Stimulated activated naive B cell treated with anti-CD40 and anti-IgM and Interleukin-4, amounts not matched to agents 10 μg/mL and 1 μg/mL and 100 μg/mL, for 72 hours (primary cell): ENCODE data around the gene NKD1.

Experiments
- ATAC-seq, 2 donors: fragments of 150-1000 bp; cut with Tn5 transposase; replicated peaks; 2 replicates each; pipeline ENCODE4 v1.10.0; 2021; ENCODE audit warnings: moderate library complexity in 1 of 2
- DNase-seq: peaks from one replicate; pipeline ENCODE4 v3.0.0; 2021
- H3K27ac Mint-ChIP-seq: one replicate; pipeline ENCODE4 v1.8.0; 2022; ENCODE audit warnings: mild to moderate bottlenecking, mixed read lengths
- H3K27me3 Mint-ChIP-seq, 2 donors: one replicate each; pipeline ENCODE4 v1.8.0; 2022; ENCODE audit warnings: mixed read lengths in 2 of 2
- H3K36me3 Mint-ChIP-seq, 2 donors: one replicate each; pipeline ENCODE4 v1.8.0; 2022; ENCODE audit warnings: mixed read lengths in 2 of 2, mild to moderate bottlenecking in 1 of 2
- H3K4me1 Mint-ChIP-seq, 2 donors: one replicate each; pipeline ENCODE4 v1.8.0; 2022; ENCODE audit warnings: mixed read lengths in 2 of 2, mild to moderate bottlenecking in 1 of 2
- H3K4me3 Mint-ChIP-seq, 2 donors: one replicate each; pipeline ENCODE4 v1.8.0; 2022; ENCODE audit warnings: mild to moderate bottlenecking in 2 of 2, mixed read lengths in 2 of 2, moderate library complexity in 1 of 2
- H3K9me3 Mint-ChIP-seq, 2 donors: one replicate each; pipeline ENCODE4 v1.8.0; 2022; ENCODE audit warnings: mixed read lengths in 2 of 2, mild to moderate bottlenecking in 1 of 2

NKD1 gene

DNA sequence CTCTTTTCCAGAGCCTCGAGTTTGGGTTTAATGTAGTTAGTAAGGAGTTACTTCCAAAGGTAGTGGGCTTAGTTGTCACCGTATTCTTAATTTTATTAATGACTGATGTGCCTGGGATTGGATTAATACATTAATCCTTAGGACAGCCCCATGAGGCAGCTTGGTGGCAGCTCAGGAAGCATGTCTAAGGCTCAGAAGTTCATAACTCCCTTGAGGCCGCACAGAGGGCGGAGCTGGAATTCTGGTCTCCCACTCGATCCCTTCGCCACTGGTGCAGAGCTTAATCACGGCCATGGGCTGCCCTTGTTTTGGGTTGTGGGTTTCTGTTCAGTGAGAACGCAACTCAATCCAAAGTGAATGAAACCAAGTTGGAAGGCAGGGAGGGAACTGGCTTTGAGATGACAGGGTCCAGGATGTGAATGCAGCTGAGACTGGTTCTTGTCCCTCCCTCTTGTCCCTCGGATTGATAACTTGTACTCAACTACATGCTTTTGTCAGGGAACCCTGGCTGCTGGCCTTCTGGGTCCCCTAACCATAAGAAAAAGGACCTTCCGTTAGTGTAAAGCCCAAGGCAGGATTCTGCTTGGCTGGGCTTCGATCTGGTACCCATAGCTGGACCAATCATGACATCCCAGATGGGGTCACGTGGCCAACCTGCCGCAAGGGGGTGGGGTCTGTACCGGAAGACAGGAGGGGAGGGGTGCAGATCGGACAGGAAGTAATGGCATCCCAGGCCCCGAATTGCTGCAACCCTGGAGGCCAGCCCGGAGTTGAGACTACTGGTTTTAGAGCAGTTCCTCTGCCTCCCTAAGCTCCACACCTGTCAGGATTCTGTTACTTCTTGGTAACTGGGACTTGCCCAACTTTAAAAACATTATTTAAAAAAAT is 87.6 kb downstream of the NKD1 start:
- H3K27ac Mint-ChIP-seq: no peak overlapping the region
- DNase-seq (no peak), ATAC-seq (peak in 1 of 2 donors; percentile 25)
- H3K36me3 Mint-ChIP-seq: no peaks in the 10 kb centered on the region
- H3K4me3 Mint-ChIP-seq: no peak overlapping the region
- H3K27me3 Mint-ChIP-seq: peaks cover 12 to 26% of the 10 kb centered on the region in 2 donors
- H3K4me1 Mint-ChIP-seq: peaks cover 0 to 3% of the 10 kb centered on the region in 2 donors
- no peaks in the 10 kb centered on the region for H3K9me3 Mint-ChIP-seq

- H3K27me3 Mint-ChIP-seq: peaks cover 12 to 35% of the 10 kb centered on the region in 2 donors
- no peaks in the 10 kb centered on the region for H3K9me3 Mint-ChIP-seq
- no peak for DNase-seq
- peaks cover 0 to 3% of the 10 kb centered on the region in 2 donors for H3K4me1 Mint-ChIP-seq
- H3K4me3 Mint-ChIP-seq: no peak overlapping the region
- H3K27ac Mint-ChIP-seq: no peak overlapping the region
- no peak for ATAC-seq
- H3K36me3 Mint-ChIP-seq: no peaks in the 10 kb centered on the region
These were observed 88.7 kb downstream of the NKD1 start for GRCh38 chr16:50636753-50637374.

- no peak for ATAC-seq
- no peak overlapping the region for H3K4me3 Mint-ChIP-seq
- no peak for DNase-seq
- peaks cover 12 to 35% of the 10 kb centered on the region in 2 donors for H3K27me3 Mint-ChIP-seq
- no peaks in the 10 kb centered on the region for H3K9me3 Mint-ChIP-seq
- H3K36me3 Mint-ChIP-seq: no peaks in the 10 kb centered on the region
- peaks cover 0 to 3% of the 10 kb centered on the region in 2 donors for H3K4me1 Mint-ChIP-seq
- peak overlapping the region; percentile 25 for H3K27ac Mint-ChIP-seq
These were observed 89.8 kb downstream of the NKD1 start for GRCh38 chr16:50637716-50638602.

GRCh38 chr16:50638816-50639670 is 90.8 kb downstream of the NKD1 start:
- DNase-seq: no peak
- ATAC-seq: no peak
- H3K4me3 Mint-ChIP-seq: no peak overlapping the region
- H3K9me3 Mint-ChIP-seq: no peaks in the 10 kb centered on the region
- H3K36me3 Mint-ChIP-seq: no peaks in the 10 kb centered on the region
- H3K4me1 Mint-ChIP-seq: peaks cover 0 to 3% of the 10 kb centered on the region in 2 donors
- H3K27me3 Mint-ChIP-seq: peaks cover 12 to 35% of the 10 kb centered on the region in 2 donors
- H3K27ac Mint-ChIP-seq: no peak overlapping the region

- no peak for ATAC-seq
These were observed 92.2 kb downstream of the NKD1 start for GRCh38 chr16:50640391-50640790.

DNA sequence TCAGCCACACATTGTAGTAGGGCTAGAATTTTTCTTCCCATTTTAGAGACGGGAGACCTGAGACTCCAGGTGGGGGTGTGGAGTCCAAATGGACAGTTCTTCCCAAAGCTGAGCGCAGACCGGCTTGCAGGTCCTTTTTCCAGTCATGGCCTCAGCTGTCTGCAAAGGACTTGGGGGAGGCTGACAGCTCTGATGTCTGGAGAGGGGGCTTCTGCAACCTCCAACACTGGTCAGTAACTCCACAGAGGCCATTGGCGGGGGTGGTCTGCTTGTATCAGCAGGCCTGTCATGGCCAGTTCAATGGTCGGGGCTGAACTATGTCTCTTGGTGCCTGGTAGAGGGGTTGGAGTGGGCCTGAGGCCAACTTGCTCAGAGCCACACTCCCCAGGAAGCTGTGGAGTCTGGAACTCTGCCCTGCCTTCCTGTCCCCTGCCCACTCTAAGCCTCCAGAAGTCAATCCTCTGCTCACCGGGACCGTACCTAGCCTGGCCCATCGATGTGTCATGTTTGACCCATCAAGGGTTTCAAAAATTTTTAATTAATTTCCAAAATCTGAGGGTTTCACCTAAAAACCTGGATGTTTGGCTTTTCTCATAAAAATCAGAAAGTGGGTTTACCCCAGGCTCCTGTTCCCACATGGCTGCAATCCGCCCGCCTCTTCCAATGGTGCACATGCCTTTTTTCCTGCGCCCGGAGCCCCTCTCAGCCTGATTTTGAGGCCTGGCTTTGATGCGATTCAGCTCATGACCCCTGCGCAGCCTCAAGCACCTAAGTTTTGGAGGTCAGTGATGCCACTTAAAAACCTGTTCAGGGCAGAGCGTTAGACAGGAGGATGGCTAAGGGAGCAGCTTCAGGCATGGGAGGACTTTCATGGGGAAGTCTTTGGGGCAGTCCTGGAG is 93.0 kb downstream of the NKD1 start:
- H3K4me3 Mint-ChIP-seq: no peak overlapping the region
- H3K27ac Mint-ChIP-seq: no peak overlapping the region
- H3K4me1 Mint-ChIP-seq: peaks cover 5% of the 10 kb centered on the region in 2 donors
- H3K27me3 Mint-ChIP-seq: peaks cover 15 to 27% of the 10 kb centered on the region in 2 donors
- no peak for DNase-seq
- H3K36me3 Mint-ChIP-seq: no peaks in the 10 kb centered on the region
- ATAC-seq: no peak
- no peaks in the 10 kb centered on the region for H3K9me3 Mint-ChIP-seq

More at GRCh38 chr16:50640391-50640790, 92.2 kb downstream of the NKD1 start:
- no peak overlapping the region for H3K27ac Mint-ChIP-seq
- H3K4me3 Mint-ChIP-seq: no peak overlapping the region
- H3K27me3 Mint-ChIP-seq: peaks cover 15 to 27% of the 10 kb centered on the region in 2 donors
- H3K36me3 Mint-ChIP-seq: no peaks in the 10 kb centered on the region
- H3K9me3 Mint-ChIP-seq: no peaks in the 10 kb centered on the region
- DNase-seq: no peak
- H3K4me1 Mint-ChIP-seq: peaks cover 5 to 7% of the 10 kb centered on the region in 2 donors

DNA sequence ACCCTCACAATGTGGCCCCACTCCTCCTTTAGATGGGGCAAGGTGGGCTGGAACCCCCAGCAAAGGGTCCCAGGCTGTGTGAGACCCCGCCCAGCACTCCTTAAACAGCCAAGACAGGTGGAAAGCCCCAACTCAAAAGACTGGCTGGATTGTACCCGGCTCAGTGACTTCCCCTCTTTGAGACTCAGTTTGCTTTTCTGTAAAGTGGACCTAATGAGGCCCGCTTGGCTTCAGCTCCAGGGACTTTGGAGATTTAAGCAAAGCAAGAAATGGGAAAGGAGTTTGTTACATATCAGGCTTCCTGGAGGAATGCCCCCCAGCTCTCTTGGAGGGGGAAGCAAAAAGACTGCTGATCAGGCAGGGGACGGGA is 93.6 kb downstream of the NKD1 start:
- Mint-ChIP-seq H3K27me3 (peaks cover 15 to 27% of the 10 kb centered on the region in 2 donors), H3K27ac (no peak overlapping the region), H3K36me3 (no peaks in the 10 kb centered on the region), H3K9me3 (no peaks in the 10 kb centered on the region), H3K4me3 (no peak overlapping the region), H3K4me1 (peaks cover 5% of the 10 kb centered on the region in 2 donors)
- DNase-seq (no peak), ATAC-seq (no peak)

DNA sequence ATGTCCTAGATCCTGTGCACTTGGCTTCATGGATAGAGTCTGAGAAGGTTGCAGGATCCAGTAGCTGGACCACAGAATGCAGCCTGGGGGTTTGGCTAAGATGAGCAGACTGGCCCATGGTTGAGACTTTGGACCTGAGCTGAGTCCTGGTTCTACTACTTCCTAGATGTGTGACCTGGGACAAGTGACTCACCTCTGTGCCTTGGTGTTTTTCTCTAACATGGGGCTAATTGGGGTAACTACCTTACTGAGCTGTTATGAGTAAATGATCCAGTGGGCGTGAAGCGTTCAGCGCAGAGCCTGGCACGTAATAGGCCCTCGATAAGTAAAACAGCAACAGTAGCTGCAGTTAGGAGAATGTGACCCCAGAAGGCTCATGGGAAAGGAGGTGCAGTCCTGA is 94.2 kb downstream of the NKD1 start:
- no peak overlapping the region for H3K4me3 Mint-ChIP-seq

GRCh38 chr16:50643192-50643591 is 95.0 kb downstream of the NKD1 start:
- H3K27me3 Mint-ChIP-seq: peaks cover 15 to 23% of the 10 kb centered on the region in 2 donors
- no peak overlapping the region for H3K4me3 Mint-ChIP-seq
- no peaks in the 10 kb centered on the region for H3K9me3 Mint-ChIP-seq
- DNase-seq (no peak), ATAC-seq (no peak)
- H3K27ac Mint-ChIP-seq: no peak overlapping the region
- H3K36me3 Mint-ChIP-seq: no peaks in the 10 kb centered on the region
- peaks cover 5% of the 10 kb centered on the region in 2 donors for H3K4me1 Mint-ChIP-seq

More for the DNA sequence above, 94.2 kb downstream of the NKD1 start:
- peaks cover 5% of the 10 kb centered on the region in 2 donors for H3K4me1 Mint-ChIP-seq
- H3K36me3 Mint-ChIP-seq: no peaks in the 10 kb centered on the region
- H3K9me3 Mint-ChIP-seq: no peaks in the 10 kb centered on the region
- no peak overlapping the region for H3K27ac Mint-ChIP-seq
- DNase-seq (no peak), ATAC-seq (no peak)
- peaks cover 15 to 24% of the 10 kb centered on the region in 2 donors for H3K27me3 Mint-ChIP-seq

DNA sequence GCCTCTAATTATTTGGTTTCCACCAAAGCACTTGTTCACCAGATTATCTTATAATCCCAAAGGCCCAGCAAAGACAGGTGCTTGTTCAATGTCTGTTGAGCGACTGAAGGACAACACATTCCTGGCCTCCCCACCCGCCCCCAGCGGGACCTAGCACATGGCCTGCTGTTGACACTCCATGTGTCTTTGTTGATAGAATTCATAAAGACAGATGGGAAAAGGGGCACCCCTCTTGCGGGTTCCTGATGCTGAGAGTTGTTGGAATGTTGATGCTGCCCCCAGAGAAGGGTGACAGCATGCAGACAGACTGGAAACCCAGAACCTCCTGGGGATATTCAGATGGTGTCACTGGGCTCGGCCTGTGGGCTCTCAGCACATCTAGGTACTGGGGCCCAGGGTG is 96.0 kb downstream of the NKD1 start:
- no peak overlapping the region for H3K27ac Mint-ChIP-seq
- DNase-seq: no peak
- H3K27me3 Mint-ChIP-seq: peaks cover 11 to 19% of the 10 kb centered on the region in 2 donors
- peaks cover 5% of the 10 kb centered on the region in 2 donors for H3K4me1 Mint-ChIP-seq
- H3K36me3 Mint-ChIP-seq: peaks cover 1% of the 10 kb centered on the region in 2 donors
- H3K4me3 Mint-ChIP-seq: no peak overlapping the region
- ATAC-seq: no peak
- no peaks in the 10 kb centered on the region for H3K9me3 Mint-ChIP-seq

DNA sequence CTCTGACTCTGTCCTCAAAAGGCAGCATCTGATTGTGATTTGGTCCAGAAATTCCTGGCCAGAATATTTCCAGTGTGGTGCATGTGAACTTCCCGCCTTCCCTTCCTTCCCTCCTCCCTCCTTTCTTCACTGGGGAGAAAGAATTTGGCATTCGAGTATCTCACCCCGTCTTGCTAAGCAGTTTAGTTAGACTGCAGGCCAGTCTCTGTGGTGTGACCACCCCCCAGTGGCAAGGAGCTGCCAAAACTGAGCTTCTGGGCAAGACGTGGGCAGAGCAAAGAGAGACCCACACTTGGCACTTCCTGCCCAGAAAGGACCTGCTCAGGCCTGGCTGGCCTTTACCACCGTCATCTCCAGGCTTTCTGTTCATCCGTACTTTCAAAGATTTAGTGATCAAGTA is 96.5 kb downstream of the NKD1 start:
- H3K27ac Mint-ChIP-seq: peak overlapping the region; percentile 70
- peak; percentile 34 for DNase-seq

GRCh38 chr16:50645563-50646220 is 97.5 kb downstream of the NKD1 start:
- Mint-ChIP-seq H3K4me3 (no peak overlapping the region), H3K36me3 (peaks cover 3 to 4% of the 10 kb centered on the region in 2 donors), H3K27ac (no peak overlapping the region), H3K4me1 (peaks cover 5% of the 10 kb centered on the region in 2 donors), H3K9me3 (no peaks in the 10 kb centered on the region), H3K27me3 (peaks cover 7 to 10% of the 10 kb centered on the region in 2 donors)
- DNase-seq (no peak), ATAC-seq (no peak)

More for the DNA sequence above, 96.5 kb downstream of the NKD1 start:
- H3K27me3 Mint-ChIP-seq: peaks cover 11 to 17% of the 10 kb centered on the region in 2 donors
- H3K4me1 Mint-ChIP-seq: peaks cover 5% of the 10 kb centered on the region in 2 donors
- peak; percentile 92 to 93 for ATAC-seq
- no peak overlapping the region for H3K4me3 Mint-ChIP-seq
- peaks cover 3 to 4% of the 10 kb centered on the region in 2 donors for H3K36me3 Mint-ChIP-seq
- no peaks in the 10 kb centered on the region for H3K9me3 Mint-ChIP-seq
